HG02938 (cell line): Measurements from ENCODE around the gene NUBPL.
"Not testable (repeated sequence)": the region's sequence is repeated elsewhere in the genome, so short reads cannot be mapped to it uniquely, and the experiment has no call there.

ENCODE experiments used
- ATAC-seq: cut with Tn5 transposase; IDR thresholded peaks from one replicate; pipeline ENCODE4 v1.9.1; 2021; ENCODE audit warnings: mild to moderate bottlenecking, moderate library complexity; ENCODE audit not compliant: unreplicated experiment

NUBPL gene

GRCh38 chr14:31718985-31719384 lies 157.8 kb downstream of the NUBPL start:
- no peak for ATAC-seq

GRCh38 chr14:31726337-31726736 lies 165.1 kb downstream of the NUBPL start:
- ATAC-seq: no peak

- no peak for ATAC-seq
Observed at GRCh38 chr14:31727797-31728196, 166.6 kb downstream of the NUBPL start.

GRCh38 chr14:31740688-31741087 lies 179.5 kb downstream of the NUBPL start:
- ATAC-seq: no peak

- ATAC-seq: no peak
Observed at GRCh38 chr14:31745741-31746140, 184.5 kb downstream of the NUBPL start.

- no peak for ATAC-seq
Observed at GRCh38 chr14:31746326-31746725, 185.1 kb downstream of the NUBPL start.

- ATAC-seq: no peak
Observed at GRCh38 chr14:31749275-31749674, 188.1 kb downstream of the NUBPL start.

- ATAC-seq: not testable (repeated sequence)
Observed at GRCh38 chr14:31751047-31751446, 189.8 kb downstream of the NUBPL start.

- ATAC-seq: no peak
Observed at GRCh38 chr14:31752867-31753661, 191.9 kb downstream of the NUBPL start.

- no peak for ATAC-seq
Observed at GRCh38 chr14:31758941-31759340, 197.7 kb downstream of the NUBPL start.

GRCh38 chr14:31760277-31760676 lies 199.1 kb downstream of the NUBPL start:
- no peak for ATAC-seq

GRCh38 chr14:31761325-31761724 lies 200.1 kb downstream of the NUBPL start:
- ATAC-seq: no peak

GRCh38 chr14:31763041-31763440 lies 201.8 kb downstream of the NUBPL start:
- ATAC-seq: no peak

- no peak for ATAC-seq
Observed at GRCh38 chr14:31766315-31766892, 205.2 kb downstream of the NUBPL start.

- ATAC-seq: no peak
Observed at GRCh38 chr14:31768355-31768754, 207.2 kb downstream of the NUBPL start.

- no peak for ATAC-seq
Observed at GRCh38 chr14:31770271-31770670, 209.1 kb downstream of the NUBPL start.

GRCh38 chr14:31774567-31774966 lies 213.4 kb downstream of the NUBPL start:
- ATAC-seq: no peak

- no peak for ATAC-seq
Observed at GRCh38 chr14:31777312-31777711, 216.1 kb downstream of the NUBPL start.

GRCh38 chr14:31781578-31781977 lies 220.4 kb downstream of the NUBPL start:
- ATAC-seq: no peak

GRCh38 chr14:31785574-31785973 lies 224.4 kb downstream of the NUBPL start:
- no peak for ATAC-seq

GRCh38 chr14:31787377-31787776 lies 226.2 kb downstream of the NUBPL start:
- ATAC-seq: no peak

GRCh38 chr14:31788340-31788739 lies 227.1 kb downstream of the NUBPL start:
- ATAC-seq: no peak

- ATAC-seq: no peak
Observed at GRCh38 chr14:31792726-31793125, 231.5 kb downstream of the NUBPL start.
